ENCODE data around the gene ORC4.
"Not testable (repeated sequence)": the region's sequence is repeated elsewhere in the genome, so short reads cannot be mapped to it uniquely, and the experiment has no call there.

ORC4 gene

GRCh38 chr2:148013876-148014275 is 6.7 kb downstream of the ORC4 start:
- no peak for DNase-seq

GRCh38 chr2:148008411-148008810 is 12.1 kb downstream of the ORC4 start:
- not testable (repeated sequence) for DNase-seq

- DNase-seq: no peak
Measured at GRCh38 chr2:148007219-148007900, 13.2 kb downstream of the ORC4 start.

GRCh38 chr2:148006249-148007007 is 14.1 kb downstream of the ORC4 start:
- no peak for DNase-seq

- DNase-seq: not testable (repeated sequence)
Measured at GRCh38 chr2:148002420-148002819, 18.1 kb downstream of the ORC4 start.

GRCh38 chr2:148000095-148000494 is 20.4 kb downstream of the ORC4 start:
- no peak for DNase-seq

GRCh38 chr2:147999126-147999525 is 21.4 kb downstream of the ORC4 start:
- DNase-seq: no peak

- DNase-seq: no peak
Measured at GRCh38 chr2:147998203-147998602, 22.3 kb downstream of the ORC4 start.

GRCh38 chr2:147996828-147997227 is 23.7 kb downstream of the ORC4 start:
- DNase-seq: no peak

GRCh38 chr2:147994965-147995364 is 25.6 kb downstream of the ORC4 start:
- not testable (repeated sequence) for DNase-seq

- no peak for DNase-seq
Measured at GRCh38 chr2:147989809-147990403, 30.6 kb downstream of the ORC4 start.

GRCh38 chr2:147989102-147989501 is 31.4 kb downstream of the ORC4 start:
- DNase-seq: no peak

- DNase-seq: no peak
Measured at GRCh38 chr2:147980940-147981528, 39.5 kb downstream of the ORC4 start.

GRCh38 chr2:147977679-147978078 is 42.9 kb downstream of the ORC4 start:
- no peak for DNase-seq

GRCh38 chr2:147976102-147976501 is 44.4 kb downstream of the ORC4 start:
- no peak for DNase-seq

GRCh38 chr2:147968571-147968970 is 52.0 kb downstream of the ORC4 start:
- no peak for DNase-seq

- DNase-seq: no peak
Measured at GRCh38 chr2:147952118-147952517, 68.4 kb downstream of the ORC4 start.

GRCh38 chr2:147945660-147946059 is 74.9 kb downstream of the ORC4 start:
- no peak for DNase-seq

GRCh38 chr2:147939313-147939712 is 81.2 kb downstream of the ORC4 start:
- no peak for DNase-seq

GRCh38 chr2:147937744-147938349 is 82.7 kb downstream of the ORC4 start:
- peak; percentile 37 for DNase-seq

GRCh38 chr2:147934881-147935620 is 85.5 kb downstream of the ORC4 start:
- no peak for DNase-seq

GRCh38 chr2:147933931-147934330 is 86.6 kb downstream of the ORC4 start:
- DNase-seq: no peak
